ENCODE measurements around the gene PTPN6. TPM values are rescaled to one million over a fixed set of nuclear protein-coding genes. Genes with fewer than 3 reads are reported as not detected.
A peak's percentile ranks its signal among the peaks of the same experiment; 100 is the strongest.

PTPN6 gene
- total RNA-seq, 4 donors from 2014 or later = 18.5 to 59.1 (median 39.4) TPM

DNA sequence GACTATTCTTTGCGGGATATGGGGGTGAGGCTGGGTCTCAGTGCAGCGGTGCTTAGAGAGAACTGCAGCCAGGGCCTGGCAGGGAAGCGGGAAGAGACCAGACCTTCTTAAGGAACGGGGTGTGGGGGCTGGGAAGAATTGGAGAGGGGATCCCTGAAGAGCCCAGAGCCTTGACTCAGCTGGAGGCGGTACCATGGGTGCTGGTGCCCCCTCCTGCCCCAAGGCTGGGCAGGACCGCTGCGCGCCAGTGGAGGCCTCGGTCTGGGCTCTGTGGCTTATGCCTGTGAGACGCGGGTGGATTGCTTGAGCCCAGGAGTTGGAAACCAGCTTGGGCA, 8.9 kb upstream of the PTPN6 start:
- Histone ChIP-seq H3K9me3 (no peaks in the 10 kb centered on the region), H3K4me1 (peaks cover 48% of the 10 kb centered on the region), H3K4me3 (no peak overlapping the region), H3K27me3 (no peaks in the 10 kb centered on the region), H3K36me3 (peaks cover 13% of the 10 kb centered on the region), H3K27ac (peak overlapping the region; percentile 97)
- TF ChIP-seq POLR2AphosphoS5 (IDR thresholded peaks at IDR 0.05) (peak in 1 of 3 donors; percentile 9), EP300 (IDR thresholded peaks at IDR 0.05) (no peak), POLR2A (IDR thresholded peaks at IDR 0.05) (no peak)
- TF ChIP-seq, protein P1, sequence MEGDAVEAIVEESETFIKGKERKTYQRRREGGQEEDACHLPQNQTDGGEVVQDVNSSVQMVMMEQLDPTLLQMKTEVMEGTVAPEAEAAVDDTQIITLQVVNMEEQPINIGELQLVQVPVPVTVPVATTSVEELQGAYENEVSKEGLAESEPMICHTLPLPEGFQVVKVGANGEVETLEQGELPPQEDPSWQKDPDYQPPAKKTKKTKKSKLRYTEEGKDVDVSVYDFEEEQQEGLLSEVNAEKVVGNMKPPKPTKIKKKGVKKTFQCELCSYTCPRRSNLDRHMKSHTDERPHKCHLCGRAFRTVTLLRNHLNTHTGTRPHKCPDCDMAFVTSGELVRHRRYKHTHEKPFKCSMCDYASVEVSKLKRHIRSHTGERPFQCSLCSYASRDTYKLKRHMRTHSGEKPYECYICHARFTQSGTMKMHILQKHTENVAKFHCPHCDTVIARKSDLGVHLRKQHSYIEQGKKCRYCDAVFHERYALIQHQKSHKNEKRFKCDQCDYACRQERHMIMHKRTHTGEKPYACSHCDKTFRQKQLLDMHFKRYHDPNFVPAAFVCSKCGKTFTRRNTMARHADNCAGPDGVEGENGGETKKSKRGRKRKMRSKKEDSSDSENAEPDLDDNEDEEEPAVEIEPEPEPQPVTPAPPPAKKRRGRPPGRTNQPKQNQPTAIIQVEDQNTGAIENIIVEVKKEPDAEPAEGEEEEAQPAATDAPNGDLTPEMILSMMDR (IDR thresholded peaks at IDR 0.05) = no peak
- 89% methylated on average over 11 of the region's 11 CpGs for WGBS
- no peak for DNase-seq (ENCODE audit: low spot score in 2 of 2)

DNA sequence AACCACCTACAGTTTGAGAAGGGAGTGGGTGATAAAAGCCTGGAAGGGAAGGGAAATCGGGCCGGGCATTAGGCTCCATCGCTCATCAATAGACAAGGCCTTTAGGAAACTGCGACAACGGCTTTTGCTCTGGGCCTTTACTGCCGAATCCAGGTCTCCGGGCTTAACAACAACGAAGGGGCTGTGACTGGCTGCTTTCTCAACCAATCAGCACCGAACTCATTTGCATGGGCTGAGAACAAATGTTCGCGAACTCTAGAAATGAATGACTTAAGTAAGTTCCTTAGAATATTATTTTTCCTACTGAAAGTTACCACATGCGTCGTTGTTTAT, 7.8 kb upstream of the PTPN6 start:
- TF ChIP-seq POLR2AphosphoS5 (IDR thresholded peaks at IDR 0.05) (no peak), POLR2A (IDR thresholded peaks at IDR 0.05) (no peak), EP300 (IDR thresholded peaks at IDR 0.05) (no peak)
- TF ChIP-seq, protein P1 (IDR thresholded peaks at IDR 0.05) = no peak

DNA sequence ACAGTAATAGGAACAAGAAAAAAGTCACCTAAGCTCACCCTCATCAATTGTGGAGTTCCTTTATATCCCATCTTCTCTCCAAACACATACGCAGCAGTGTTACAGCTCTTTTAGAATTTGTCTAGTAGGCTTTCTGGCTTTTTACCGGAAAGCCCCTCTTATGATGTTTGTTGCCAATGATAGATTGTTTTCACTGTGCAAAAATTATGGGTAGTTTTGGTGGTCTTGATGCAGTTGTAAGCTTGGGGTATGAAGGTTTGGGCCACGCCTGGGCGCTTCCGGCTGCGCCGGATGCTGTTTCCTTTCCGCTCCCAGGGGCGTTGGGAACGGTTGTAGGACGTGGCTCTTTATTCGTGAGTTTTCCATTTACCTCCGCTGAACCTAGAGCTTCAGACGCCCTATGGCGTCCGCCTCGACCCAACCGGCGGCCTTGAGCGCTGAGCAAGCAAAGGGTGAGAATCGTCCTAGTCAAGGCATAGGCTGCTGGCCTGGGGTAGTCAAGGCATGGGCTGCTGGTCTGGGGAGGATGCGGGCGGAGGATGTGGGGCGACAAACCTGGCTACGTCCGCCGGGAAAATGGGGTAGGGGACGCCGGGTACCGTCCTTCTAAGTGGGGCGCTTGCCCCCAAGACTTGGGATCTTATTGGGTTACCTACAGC, 7.3 kb upstream of the PTPN6 start, which contains the start of the genes C12orf57 and RNU7-1:
TSS of gene C12orf57 (plus strand) at position 301 of the 659 bp plus-strand sequence. CDS start at position 401, 100 bp downstream.
TSS of gene RNU7-1 (plus strand) at position 95 of the 659 bp plus-strand sequence.
- peaks cover 13% of the 10 kb centered on the region for H3K36me3 ChIP-seq
- H3K4me3 ChIP-seq = peak within 1 kb of the TSS; percentile 69
- TF ChIP-seq EP300 (IDR thresholded peaks at IDR 0.05) = no peak
- TF ChIP-seq, protein P1 (IDR thresholded peaks at IDR 0.05) = no peak
- peak in 2 of 3 donors; percentile 6 to 60 for TF ChIP-seq POLR2AphosphoS5 (IDR thresholded peaks at IDR 0.05)
- peak; percentile 19 to 78 for TF ChIP-seq POLR2A (IDR thresholded peaks at IDR 0.05)
- WGBS = under 1% methylated on average over 23 of the region's 31 CpGs
- no peaks in the 10 kb centered on the region for H3K9me3 ChIP-seq
- peaks cover 36% of the 10 kb centered on the region for H3K4me1 ChIP-seq
- no peaks in the 10 kb centered on the region for H3K27me3 ChIP-seq
- DNase-seq (ENCODE audit: low spot score in 2 of 2) = peak in 1 of 2 donors; percentile 86
- H3K27ac ChIP-seq = peak within 1 kb of the TSS; percentile 97

More for the DNA sequence above, 7.8 kb upstream of the PTPN6 start:
- DNase-seq (ENCODE audit: low spot score in 2 of 2) = peak in 1 of 2 donors; percentile 93
- Histone ChIP-seq H3K27me3 (no peaks in the 10 kb centered on the region), H3K27ac (peak overlapping the region; percentile 97), H3K36me3 (peaks cover 13% of the 10 kb centered on the region), H3K9me3 (no peaks in the 10 kb centered on the region), H3K4me3 (peak overlapping the region; percentile 69), H3K4me1 (peaks cover 41% of the 10 kb centered on the region)
- WGBS = 0% methylated on average over 13 of the region's 13 CpGs

DNA sequence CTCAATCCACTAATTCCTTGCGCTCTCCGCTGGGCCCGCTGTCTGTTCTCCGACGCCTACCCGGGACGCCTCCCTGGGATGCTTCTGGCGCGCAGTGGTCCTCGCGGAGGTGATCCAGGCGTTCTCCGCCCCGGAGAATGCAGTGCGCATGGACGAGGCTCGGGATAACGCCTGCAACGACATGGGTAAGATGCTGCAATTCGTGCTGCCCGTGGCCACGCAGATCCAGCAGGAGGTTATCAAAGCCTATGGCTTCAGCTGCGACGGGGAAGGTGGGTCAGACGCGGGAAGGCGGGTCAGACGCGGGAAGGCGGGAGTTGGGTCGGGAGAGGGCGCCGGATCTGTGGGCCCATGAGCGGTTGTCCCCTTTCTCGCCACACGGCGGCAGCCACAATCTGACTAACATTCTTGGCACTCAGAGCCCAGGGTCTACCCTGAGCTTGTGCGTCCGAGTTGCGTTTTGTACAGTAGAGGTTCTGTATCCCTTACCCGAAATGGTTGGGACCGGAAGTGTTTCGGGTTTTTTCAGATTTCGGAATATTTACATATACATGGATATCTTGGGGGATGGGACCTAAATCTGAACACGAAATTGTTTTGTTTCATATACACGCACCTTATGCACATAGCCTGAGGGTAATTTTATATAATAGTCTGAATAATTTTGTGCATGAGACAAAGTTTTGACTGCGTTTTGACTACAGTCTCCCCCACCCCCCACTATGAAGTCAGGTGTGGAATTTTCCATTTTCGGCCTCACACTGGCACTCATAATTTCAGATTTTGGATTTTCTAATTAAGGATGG, 6.6 kb upstream of the PTPN6 start:
- TF ChIP-seq POLR2AphosphoS5 (IDR thresholded peaks at IDR 0.05) (peak; percentile 36 to 84 (median 51)), EP300 (IDR thresholded peaks at IDR 0.05) (no peak), POLR2A (IDR thresholded peaks at IDR 0.05) (peak; percentile 40 to 49)
- TF ChIP-seq, protein P1 (IDR thresholded peaks at IDR 0.05) = peak; percentile 84 to 85
- no peaks in the 10 kb centered on the region for H3K9me3 ChIP-seq
- peak overlapping the region; percentile 69 for H3K4me3 ChIP-seq
- H3K27ac ChIP-seq = peak overlapping the region; percentile 97
- WGBS = 2% methylated on average over 48 of the region's 48 CpGs
- peak; percentile 97 for DNase-seq (ENCODE audit: low spot score in 2 of 2)
- H3K36me3 ChIP-seq = peaks cover 13% of the 10 kb centered on the region
- no peaks in the 10 kb centered on the region for H3K27me3 ChIP-seq
- peaks cover 34% of the 10 kb centered on the region for H3K4me1 ChIP-seq

DNA sequence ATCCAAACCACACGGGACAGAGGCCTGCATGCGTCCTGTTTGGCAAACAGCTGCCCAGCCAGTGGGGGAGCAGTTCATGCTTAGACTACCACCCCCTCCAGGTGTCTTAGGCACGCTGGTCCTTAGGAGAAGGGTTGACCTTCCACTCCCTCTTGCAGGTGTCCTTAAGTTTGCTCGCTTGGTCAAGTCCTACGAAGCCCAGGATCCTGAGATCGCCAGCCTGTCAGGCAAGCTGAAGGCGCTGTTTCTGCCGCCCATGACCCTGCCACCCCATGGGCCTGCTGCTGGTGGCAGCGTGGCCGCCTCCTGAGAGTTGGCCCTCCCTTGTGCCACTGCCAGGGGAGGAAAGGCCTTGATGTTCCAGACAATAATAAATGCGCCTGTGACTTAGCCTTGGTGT, 5.5 kb upstream of the PTPN6 start:
- H3K4me3 ChIP-seq = peak overlapping the region; percentile 47
- TF ChIP-seq, protein P1 (IDR thresholded peaks at IDR 0.05) = no peak
- TF ChIP-seq EP300 (IDR thresholded peaks at IDR 0.05) = no peak
- no peaks in the 10 kb centered on the region for H3K9me3 ChIP-seq
- no peaks in the 10 kb centered on the region for H3K27me3 ChIP-seq
- WGBS = 74% methylated on average over 9 of the region's 11 CpGs
- H3K4me1 ChIP-seq = peaks cover 38% of the 10 kb centered on the region
- H3K36me3 ChIP-seq = peaks cover 13% of the 10 kb centered on the region
- peak overlapping the region; percentile 79 for H3K27ac ChIP-seq
- DNase-seq (ENCODE audit: low spot score in 2 of 2) = no peak

Data from suprapubic skin (tissue), 4 donors.